ENCODE data around the gene NR2F2.

NR2F2 gene

GRCh38 chr15:96361309-96362010 lies 31.0 kb downstream of the NR2F2 start:
- no peak overlapping the region for H3K23ac ChIP-seq (ENCODE audit: low read depth, low read length, poor library complexity)
- no CpG with 5 or more reads among the region's 34 CpGs for WGBS, 2 donors (ENCODE audit: extremely low coverage in 2 of 2, insufficient read length in 2 of 2, insufficient replicate concordance in 1 of 2)
- no peaks in the 10 kb centered on the region for H3K9me3 ChIP-seq (replicated peaks in 1 of 2; ENCODE audit: control insufficient read depth in 2 of 2, insufficient read depth in 1 of 2, low read depth in 1 of 2, low read length in 2 of 2)
- H3K27me3 ChIP-seq (ENCODE audit: control insufficient read depth in 3 of 3, insufficient read depth in 3 of 3, low read depth in 1 of 3, low read length in 3 of 3) = peaks cover 7 to 68% (median 40%) of the 10 kb centered on the region in 3 experiments
- no peaks in the 10 kb centered on the region for H3K36me3 ChIP-seq (replicated peaks in 1 of 2; ENCODE audit: control insufficient read depth in 2 of 2, insufficient read depth in 2 of 2, low read length in 2 of 2)
- no peak overlapping the region for H3K9ac ChIP-seq (ENCODE audit: low read depth, low read length, poor library complexity)
- H2BK15ac ChIP-seq (ENCODE audit: low read length) = peak overlapping the region; percentile 51
- DNase-seq (ENCODE audit: low spot score) = no peak
- no peak overlapping the region for H4K8ac ChIP-seq (ENCODE audit: low read depth, low read length)
- H2AK5ac ChIP-seq (ENCODE audit: low read depth, low read length) = no peak overlapping the region
- no peak overlapping the region for H4K91ac ChIP-seq (ENCODE audit: low read depth, low read length, poor library complexity)
- no peak overlapping the region for H2BK5ac ChIP-seq (ENCODE audit: low read length)
- H2BK120ac ChIP-seq (ENCODE audit: low read depth, low read length) = no peak overlapping the region
- no peak overlapping the region for H3K27ac ChIP-seq (replicated peaks; ENCODE audit: low read length)
- H3K14ac ChIP-seq (ENCODE audit: low read length) = no peak overlapping the region
- H3K4me3 ChIP-seq (ENCODE audit: low read length in 2 of 2) = peak overlapping the region; percentile 52 to 75
- peak overlapping the region; percentile 90 for H3K18ac ChIP-seq (ENCODE audit: low read length)
- H3K4me2 ChIP-seq (ENCODE audit: insufficient read depth, low read length, poor library complexity, severe bottlenecking) = peak overlapping the region; percentile 93
- H3K79me1 ChIP-seq (ENCODE audit: low read depth, low read length) = no peaks in the 10 kb centered on the region
- H3K4ac ChIP-seq (ENCODE audit: low read length) = no peak overlapping the region
- no peak overlapping the region for H2BK12ac ChIP-seq (ENCODE audit: low read length)
- peaks cover 29 to 31% of the 10 kb centered on the region in 2 donors for H3K4me1 ChIP-seq (ENCODE audit: control insufficient read depth in 2 of 2, insufficient read depth in 1 of 2, low read depth in 1 of 2, low read length in 2 of 2)
- H2AFZ ChIP-seq (ENCODE audit: low read length) = peak overlapping the region; percentile 95

GRCh38 chr15:96362011-96362754 lies 31.7 kb downstream of the NR2F2 start:
- no peak overlapping the region for H3K18ac ChIP-seq (ENCODE audit: low read length)
- no peak overlapping the region for H3K9ac ChIP-seq (ENCODE audit: low read depth, low read length, poor library complexity)
- no peak overlapping the region for H3K23ac ChIP-seq (ENCODE audit: low read depth, low read length, poor library complexity)
- no peak overlapping the region for H3K27ac ChIP-seq (replicated peaks; ENCODE audit: low read length)
- no peak overlapping the region for H3K4me3 ChIP-seq (ENCODE audit: low read length in 2 of 2)
- H2AFZ ChIP-seq (ENCODE audit: low read length) = no peak overlapping the region
- no peak overlapping the region for H2BK120ac ChIP-seq (ENCODE audit: low read depth, low read length)
- H3K14ac ChIP-seq (ENCODE audit: low read length) = no peak overlapping the region
- H4K8ac ChIP-seq (ENCODE audit: low read depth, low read length) = no peak overlapping the region
- H2BK15ac ChIP-seq (ENCODE audit: low read length) = no peak overlapping the region
- H3K9me3 ChIP-seq (replicated peaks in 1 of 2; ENCODE audit: control insufficient read depth in 2 of 2, insufficient read depth in 1 of 2, low read depth in 1 of 2, low read length in 2 of 2) = peaks cover 0 to 4% of the 10 kb centered on the region in 2 donors
- no peaks in the 10 kb centered on the region for H3K79me1 ChIP-seq (ENCODE audit: low read depth, low read length)
- no peak overlapping the region for H2BK5ac ChIP-seq (ENCODE audit: low read length)
- H3K4me2 ChIP-seq (ENCODE audit: insufficient read depth, low read length, poor library complexity, severe bottlenecking) = peak overlapping the region; percentile 93
- DNase-seq (ENCODE audit: low spot score) = peak; percentile 87
- H3K4ac ChIP-seq (ENCODE audit: low read length) = no peak overlapping the region
- H2AK5ac ChIP-seq (ENCODE audit: low read depth, low read length) = no peak overlapping the region
- no CpG with 5 or more reads among the region's 21 CpGs for WGBS, 2 donors (ENCODE audit: extremely low coverage in 2 of 2, insufficient read length in 2 of 2, insufficient replicate concordance in 1 of 2)
- H3K27me3 ChIP-seq (ENCODE audit: control insufficient read depth in 3 of 3, insufficient read depth in 3 of 3, low read depth in 1 of 3, low read length in 3 of 3) = peaks cover 10 to 76% (median 46%) of the 10 kb centered on the region in 3 experiments
- peaks cover 29 to 35% of the 10 kb centered on the region in 2 donors for H3K4me1 ChIP-seq (ENCODE audit: control insufficient read depth in 2 of 2, insufficient read depth in 1 of 2, low read depth in 1 of 2, low read length in 2 of 2)
- no peak overlapping the region for H4K91ac ChIP-seq (ENCODE audit: low read depth, low read length, poor library complexity)
- no peak overlapping the region for H2BK12ac ChIP-seq (ENCODE audit: low read length)
- H3K36me3 ChIP-seq (replicated peaks in 1 of 2; ENCODE audit: control insufficient read depth in 2 of 2, insufficient read depth in 2 of 2, low read length in 2 of 2) = no peaks in the 10 kb centered on the region

GRCh38 chr15:96362755-96363651 lies 32.5 kb downstream of the NR2F2 start:
- no peak overlapping the region for H3K27ac ChIP-seq (replicated peaks; ENCODE audit: low read length)
- peaks cover 0 to 12% of the 10 kb centered on the region in 2 donors for H3K9me3 ChIP-seq (replicated peaks in 1 of 2; ENCODE audit: control insufficient read depth in 2 of 2, insufficient read depth in 1 of 2, low read depth in 1 of 2, low read length in 2 of 2)
- H3K4me2 ChIP-seq (ENCODE audit: insufficient read depth, low read length, poor library complexity, severe bottlenecking) = peak overlapping the region; percentile 58
- no peaks in the 10 kb centered on the region for H3K79me1 ChIP-seq (ENCODE audit: low read depth, low read length)
- peak overlapping the region; percentile 23 for H3K23ac ChIP-seq (ENCODE audit: low read depth, low read length, poor library complexity)
- H2BK15ac ChIP-seq (ENCODE audit: low read length) = no peak overlapping the region
- H2BK12ac ChIP-seq (ENCODE audit: low read length) = no peak overlapping the region
- H3K14ac ChIP-seq (ENCODE audit: low read length) = no peak overlapping the region
- H3K4me3 ChIP-seq (ENCODE audit: low read length in 2 of 2) = peak overlapping the region; percentile 8 to 12
- no peak overlapping the region for H2BK5ac ChIP-seq (ENCODE audit: low read length)
- no peak overlapping the region for H2BK120ac ChIP-seq (ENCODE audit: low read depth, low read length)
- H3K18ac ChIP-seq (ENCODE audit: low read length) = peak overlapping the region; percentile 88
- WGBS, 2 donors (ENCODE audit: extremely low coverage in 2 of 2, insufficient read length in 2 of 2, insufficient replicate concordance in 1 of 2) = no CpG with 5 or more reads among the region's 37 CpGs
- peak overlapping the region; percentile 69 for H2AFZ ChIP-seq (ENCODE audit: low read length)
- no peak overlapping the region for H3K9ac ChIP-seq (ENCODE audit: low read depth, low read length, poor library complexity)
- H4K8ac ChIP-seq (ENCODE audit: low read depth, low read length) = no peak overlapping the region
- DNase-seq (ENCODE audit: low spot score) = no peak
- no peak overlapping the region for H3K4ac ChIP-seq (ENCODE audit: low read length)
- peak overlapping the region; percentile 67 for H2AK5ac ChIP-seq (ENCODE audit: low read depth, low read length)
- no peak overlapping the region for H4K91ac ChIP-seq (ENCODE audit: low read depth, low read length, poor library complexity)
- no peaks in the 10 kb centered on the region for H3K36me3 ChIP-seq (replicated peaks in 1 of 2; ENCODE audit: control insufficient read depth in 2 of 2, insufficient read depth in 2 of 2, low read length in 2 of 2)
- peaks cover 29 to 40% of the 10 kb centered on the region in 2 donors for H3K4me1 ChIP-seq (ENCODE audit: control insufficient read depth in 2 of 2, insufficient read depth in 1 of 2, low read depth in 1 of 2, low read length in 2 of 2)
- peaks cover 17 to 77% (median 48%) of the 10 kb centered on the region in 3 experiments for H3K27me3 ChIP-seq (ENCODE audit: control insufficient read depth in 3 of 3, insufficient read depth in 3 of 3, low read depth in 1 of 3, low read length in 3 of 3)
